GM19239 (cell line): ENCODE results near the gene DOCK4.

ENCODE experiments used
- DNase-seq: peaks from one replicate; pipeline ENCODE4 v3.0.0; 2011; ENCODE audit warnings: low spot score; ENCODE audit not compliant: insufficient read length
- FAIRE-seq: peaks from 2 replicates; lab custom pipeline; 2011; peaks lifted over from hg19 to GRCh38; lab: Jason Lieb, UNC

The DOCK4 gene

DNA sequence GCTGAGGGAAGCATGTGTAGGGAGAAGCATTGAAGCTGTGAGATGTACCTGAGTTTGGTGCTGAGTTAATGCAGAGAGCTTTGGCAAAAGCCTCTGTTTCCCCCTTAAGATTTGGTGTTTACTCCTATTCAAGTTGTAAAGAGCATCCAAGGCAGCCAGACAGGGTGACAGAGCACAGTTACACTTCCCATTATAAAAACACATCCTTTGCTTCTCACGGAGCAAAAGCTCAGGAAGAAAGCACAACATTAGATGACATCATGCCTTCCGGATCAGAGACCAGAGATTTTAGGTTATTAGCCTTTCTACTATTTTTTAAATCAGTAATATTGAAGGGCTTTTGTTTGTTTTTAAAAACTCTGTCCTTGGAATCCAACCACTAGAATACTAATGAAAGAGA is 182.9 kb downstream of the DOCK4 start:
- DNase-seq: no peak
- FAIRE-seq: no peak

DNA sequence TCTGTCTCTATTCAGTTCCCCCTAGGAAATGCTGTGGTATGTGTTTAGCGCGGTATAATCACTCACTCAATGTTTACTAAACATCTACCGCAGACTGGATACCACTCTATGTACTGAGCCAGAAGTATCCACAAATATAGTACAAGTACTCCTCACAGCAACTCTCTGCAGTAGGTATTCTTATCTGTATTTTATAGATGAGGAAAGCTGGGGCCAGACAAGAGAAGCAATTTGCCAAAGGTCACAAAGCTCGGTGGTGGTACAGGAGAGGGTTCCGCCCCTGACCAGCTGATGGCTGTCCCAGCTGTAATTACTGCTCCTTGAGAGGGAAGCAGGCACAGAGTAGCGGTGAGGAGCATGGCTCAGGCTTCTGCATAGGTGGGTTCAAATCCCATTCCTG is 184.1 kb downstream of the DOCK4 start:
- DNase-seq (no peak), FAIRE-seq (no peak)

- no peak for DNase-seq
- FAIRE-seq: no peak
Measured at GRCh38 chr7:112021379-112022044, 184.7 kb downstream of the DOCK4 start.

DNA sequence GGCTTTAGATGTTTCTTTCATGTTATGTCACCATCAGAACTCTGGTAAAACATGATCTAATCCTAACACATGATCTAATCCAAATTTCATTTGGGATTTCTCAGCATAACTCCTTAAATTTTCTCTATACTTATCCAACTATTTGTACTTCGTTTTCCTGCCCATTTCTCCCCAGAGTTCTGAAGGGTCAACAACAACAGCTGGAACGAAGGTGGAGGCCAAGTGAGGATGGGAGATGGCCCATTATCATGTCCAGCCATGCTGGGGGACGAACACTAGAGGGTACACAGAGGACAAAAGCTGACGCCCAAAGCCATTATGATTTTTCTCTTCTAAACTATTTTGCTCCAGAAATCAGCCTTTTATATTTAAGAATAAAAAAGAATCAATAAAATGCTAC is 185.4 kb downstream of the DOCK4 start:
- DNase-seq: no peak
- FAIRE-seq: no peak

DNA sequence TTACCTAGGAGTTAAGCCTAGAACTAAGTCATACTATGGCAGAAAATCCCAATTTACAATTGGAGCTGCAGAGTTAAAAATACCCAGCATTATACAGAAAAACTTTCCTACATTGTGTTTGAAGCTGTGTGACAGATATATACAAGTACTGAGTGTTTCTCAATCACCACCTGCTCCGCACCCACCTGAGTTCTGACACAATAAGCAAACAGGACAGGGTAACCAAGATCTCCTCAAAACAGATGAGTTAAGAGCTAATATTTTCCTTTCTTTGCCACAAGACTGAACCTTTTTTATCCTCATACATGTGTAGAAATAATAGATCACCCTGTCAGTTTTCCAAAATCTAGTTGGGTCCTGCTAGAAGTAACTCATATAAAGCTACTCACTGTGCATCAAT is 186.3 kb downstream of the DOCK4 start:
- FAIRE-seq: no peak
- DNase-seq: no peak

DNA sequence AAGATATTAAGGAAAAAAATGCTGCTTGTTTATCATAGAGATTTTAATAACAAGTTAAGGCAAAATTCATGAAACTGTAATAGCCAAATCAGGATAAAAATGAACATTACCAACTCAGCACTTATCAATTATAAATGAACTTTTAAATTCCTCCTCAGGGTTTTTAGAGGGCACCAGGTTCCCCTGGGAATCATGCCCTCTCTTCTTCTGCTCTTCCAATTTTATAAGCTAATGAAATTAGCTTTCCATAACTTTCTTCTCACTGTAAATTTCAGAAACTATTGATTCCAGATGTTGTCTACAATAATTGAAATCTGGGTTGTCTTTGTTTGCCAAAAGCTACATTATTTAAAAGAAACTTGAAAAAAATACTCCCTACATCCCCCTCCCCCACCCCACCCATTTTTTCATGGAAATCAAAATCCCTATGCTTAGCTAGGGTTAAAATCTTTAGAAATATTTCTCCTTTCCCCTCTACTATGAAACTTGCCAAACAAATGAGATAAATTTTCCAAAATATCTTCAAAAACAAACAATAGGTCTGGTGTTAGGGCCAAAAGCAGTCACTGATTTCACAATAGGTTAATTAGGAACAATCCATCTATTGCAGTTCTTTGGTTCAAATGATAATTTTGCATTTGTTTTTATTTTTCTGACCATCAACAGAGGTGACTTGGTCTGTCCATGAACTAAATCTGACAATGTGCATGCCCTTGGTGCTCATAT is 187.7 kb downstream of the DOCK4 start:
- no peak for FAIRE-seq
- no peak for DNase-seq

- FAIRE-seq (no peak), DNase-seq (no peak)
Measured at GRCh38 chr7:112015146-112015545, 191.1 kb downstream of the DOCK4 start.

- DNase-seq: no peak
- FAIRE-seq: no peak
Measured at GRCh38 chr7:112014347-112014746, 191.9 kb downstream of the DOCK4 start.

DNA sequence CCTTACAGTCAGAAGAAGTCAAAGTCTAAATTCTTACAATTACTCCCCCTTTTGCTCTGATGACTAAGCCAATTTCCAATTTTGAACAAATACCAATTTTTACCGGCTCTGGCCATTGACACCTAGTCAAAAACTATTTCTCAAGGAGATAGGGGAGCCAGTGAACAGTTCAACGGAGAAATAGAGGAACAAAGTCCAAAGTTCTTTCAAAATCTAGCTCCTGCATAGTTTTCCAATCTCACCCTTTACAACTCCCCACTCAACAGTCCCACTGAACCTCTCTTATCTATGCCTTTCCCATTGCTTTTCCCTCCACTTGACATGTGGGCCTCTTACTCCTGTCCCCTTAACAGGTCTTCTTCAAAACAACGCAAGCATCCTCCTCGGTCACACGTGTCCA is 192.9 kb downstream of the DOCK4 start:
- DNase-seq (no peak), FAIRE-seq (no peak)

GRCh38 chr7:112012242-112012641 is 194.0 kb downstream of the DOCK4 start:
- FAIRE-seq: no peak
- DNase-seq: no peak

- no peak for FAIRE-seq
- DNase-seq: no peak
Measured at GRCh38 chr7:112010994-112011393, 195.2 kb downstream of the DOCK4 start.

DNA sequence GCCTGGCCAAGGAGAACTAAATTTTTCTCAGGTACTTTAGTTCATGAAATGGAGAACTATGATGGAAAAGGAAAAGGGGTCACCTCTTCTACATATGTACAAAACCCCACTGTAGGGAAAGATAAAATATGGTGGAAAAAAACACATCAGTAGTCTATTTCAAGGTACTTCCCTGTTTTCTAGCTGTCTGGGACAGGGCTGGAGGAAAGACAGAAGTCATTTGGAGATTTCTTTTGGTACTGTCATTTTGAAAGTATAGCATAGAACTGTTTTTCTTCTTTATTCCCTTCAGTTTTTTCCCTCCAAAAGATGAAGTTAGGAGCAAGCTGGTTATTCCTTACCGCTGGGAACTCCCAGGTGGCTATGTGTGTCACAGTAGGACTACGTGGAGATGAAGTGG is 196.1 kb downstream of the DOCK4 start:
- no peak for FAIRE-seq
- DNase-seq: no peak

- FAIRE-seq: no peak
- DNase-seq: no peak
Measured at GRCh38 chr7:112009081-112009480, 197.1 kb downstream of the DOCK4 start.

DNA sequence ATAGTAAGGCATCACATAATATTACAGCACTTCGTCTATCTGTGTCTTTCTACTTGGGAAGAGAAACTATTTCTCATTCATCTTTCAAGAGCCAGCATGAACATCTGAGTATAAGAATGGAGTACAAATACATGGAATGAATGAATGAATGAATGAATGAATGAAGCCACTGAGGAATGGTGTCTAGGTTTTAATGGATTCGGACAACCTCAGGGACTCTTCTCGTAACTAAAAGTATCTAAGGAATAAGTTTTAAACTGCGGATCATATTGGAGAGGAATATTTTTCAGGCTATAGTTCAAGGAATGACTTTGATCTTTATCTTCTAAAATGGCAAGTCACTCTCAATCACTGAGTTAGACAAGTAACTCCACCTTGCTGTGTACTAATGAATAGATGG is 199.0 kb downstream of the DOCK4 start:
- FAIRE-seq (no peak), DNase-seq (no peak)

DNA sequence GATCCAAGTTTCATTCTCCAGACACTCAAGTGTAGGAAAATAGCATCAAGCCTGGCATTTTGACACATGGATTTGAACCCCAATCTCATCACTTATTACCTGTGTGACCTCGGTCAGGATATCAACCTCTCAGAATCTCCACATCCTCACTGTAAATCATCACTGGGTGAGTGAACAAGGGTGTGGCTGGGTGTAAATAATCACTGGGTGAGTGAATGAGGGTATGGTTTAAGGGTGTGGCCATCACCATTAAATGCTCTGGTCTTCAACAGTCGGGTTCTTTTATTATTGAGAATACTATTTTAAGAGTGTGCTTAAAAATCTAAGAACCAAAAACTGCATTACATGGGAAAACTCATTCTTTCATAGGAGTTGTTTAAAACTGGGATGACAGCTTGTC is 200.1 kb downstream of the DOCK4 start:
- FAIRE-seq (no peak), DNase-seq (no peak)

DNA sequence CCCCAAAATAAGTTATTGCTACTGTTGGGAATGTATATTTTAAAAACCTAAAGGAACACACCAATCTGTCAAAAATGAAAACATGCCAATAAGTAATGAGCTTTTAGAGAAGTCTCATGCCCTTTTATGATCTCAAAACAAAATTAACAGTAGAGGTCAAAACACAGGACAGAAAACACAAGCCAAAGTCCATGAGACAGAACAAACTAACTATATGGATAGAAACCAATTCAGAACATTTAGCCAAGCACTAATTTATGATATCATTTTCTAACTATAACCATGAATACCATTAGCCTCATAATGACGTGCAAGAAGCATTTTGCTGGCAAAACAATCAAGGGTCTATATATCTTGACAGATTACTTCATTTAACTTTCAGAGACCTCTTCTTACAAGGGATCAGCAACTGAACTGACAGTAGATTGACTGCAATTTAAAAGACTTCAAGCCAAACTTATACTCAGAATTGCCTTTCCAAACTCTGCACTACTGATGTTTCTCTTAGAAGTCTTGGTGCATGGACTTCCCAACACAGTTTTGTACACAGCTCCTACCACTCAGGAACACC is 200.9 kb downstream of the DOCK4 start:
- no peak for FAIRE-seq

GRCh38 chr7:112001091-112001826 is 204.9 kb downstream of the DOCK4 start:
- no peak for DNase-seq
- no peak for FAIRE-seq

More for the DNA sequence above, 200.9 kb downstream of the DOCK4 start:
- DNase-seq: no peak

DNA sequence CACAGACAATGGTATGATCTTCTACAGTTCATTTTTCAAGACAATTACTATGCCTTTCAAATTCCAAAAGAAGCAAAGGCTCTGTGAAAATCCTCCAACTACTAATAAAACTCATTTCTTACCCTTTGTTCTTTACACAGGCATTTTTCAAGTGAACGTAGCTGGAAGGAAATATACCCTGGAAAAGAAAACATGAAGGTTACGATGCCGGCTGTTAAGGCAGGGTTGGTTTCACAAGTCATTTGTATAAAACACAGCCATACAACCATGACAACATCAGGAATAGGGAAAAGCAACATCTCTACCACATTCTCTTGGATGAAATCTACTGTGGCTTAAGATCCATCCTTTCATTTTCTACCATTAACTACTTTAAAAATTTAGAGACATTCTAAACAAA is 207.9 kb downstream of the DOCK4 start:
- DNase-seq: no peak
- no peak for FAIRE-seq

DNA sequence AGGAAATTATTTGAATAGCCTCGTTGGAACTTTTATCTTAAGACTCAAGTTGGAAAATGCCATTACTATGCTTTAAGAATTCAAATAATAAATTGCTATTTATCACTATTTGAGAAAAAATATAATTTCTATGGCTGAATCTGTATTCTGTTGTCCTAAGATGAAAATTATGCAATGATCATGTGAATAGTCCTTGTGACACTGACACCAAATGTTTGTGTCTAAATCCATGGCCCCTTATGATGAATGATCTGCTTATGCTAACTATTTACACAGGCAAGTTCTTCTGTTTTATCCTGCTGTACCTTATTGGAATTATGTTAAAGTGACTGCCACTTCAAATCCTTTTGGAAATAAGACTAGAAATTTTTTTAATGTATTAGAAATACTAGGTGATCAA is 208.7 kb downstream of the DOCK4 start:
- DNase-seq (no peak), FAIRE-seq (no peak)

- FAIRE-seq: no peak
- DNase-seq: no peak
Measured at GRCh38 chr7:111992601-111993000, 213.6 kb downstream of the DOCK4 start.

GRCh38 chr7:111990643-111991042 is 215.6 kb downstream of the DOCK4 start:
- DNase-seq (no peak), FAIRE-seq (no peak)
